Stimulated activated CD4-positive, alpha-beta T cell treated with anti-CD3 and anti-CD28 coated beads, Interleukin-15, amount 100 ng/mL, for 48 hours (primary cell): ENCODE data around the gene SHE.

Experiments
- DNase-seq, 2 donors: peaks; one replicate each; pipeline ENCODE4 v3.0.0-alpha.2; 2020; ENCODE audit warnings: low read depth in 2 of 2

Gene SHE

GRCh38 chr1:154446789-154447188 lies 55.4 kb downstream of the SHE start:
- DNase-seq: no peak

DNA sequence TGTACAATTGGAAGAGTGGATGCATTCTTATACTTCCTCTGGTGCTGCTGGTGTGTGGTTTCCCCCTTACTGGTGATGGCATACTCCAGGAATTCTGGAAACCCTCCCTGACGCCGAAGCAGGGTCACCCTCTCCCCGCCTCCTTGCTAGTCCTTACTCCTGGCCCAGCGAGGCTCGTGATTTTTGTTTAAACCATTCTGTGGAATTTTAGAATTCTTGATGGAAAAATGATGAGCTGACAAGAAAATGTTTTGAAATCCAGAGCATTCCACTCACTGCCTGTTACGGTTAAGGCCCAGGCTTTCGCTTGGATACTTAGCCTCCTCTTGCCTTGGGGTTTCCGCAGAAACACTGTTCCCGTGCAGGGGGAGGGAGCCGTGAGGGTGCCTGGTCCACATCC lies 55.9 kb downstream of the SHE start:
- DNase-seq: no peak

DNA sequence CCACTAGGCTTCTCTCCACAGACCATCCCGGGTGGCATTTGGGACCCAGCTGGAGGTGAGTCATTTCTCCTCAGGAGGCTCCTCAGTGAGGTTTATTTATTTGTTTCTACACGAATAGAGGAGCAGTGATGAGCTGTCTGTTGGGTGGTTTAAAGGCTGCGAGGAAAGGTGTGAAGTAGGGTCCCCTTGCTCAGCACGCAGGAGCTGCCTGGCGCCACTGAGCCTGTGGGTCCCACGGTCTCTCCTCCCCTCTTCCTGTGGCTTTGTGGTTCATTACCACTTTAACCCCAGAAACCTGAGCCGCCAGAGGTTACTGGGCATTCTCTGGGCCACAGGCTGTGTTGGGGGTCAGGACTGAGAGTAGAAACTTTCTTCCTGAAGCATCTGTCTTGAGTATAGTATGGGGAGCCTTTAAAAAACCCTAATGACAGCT lies 57.2 kb downstream of the SHE start:
- no peak for DNase-seq

- DNase-seq: no peak
Measured at GRCh38 chr1:154443274-154444013, 58.8 kb downstream of the SHE start.

DNA sequence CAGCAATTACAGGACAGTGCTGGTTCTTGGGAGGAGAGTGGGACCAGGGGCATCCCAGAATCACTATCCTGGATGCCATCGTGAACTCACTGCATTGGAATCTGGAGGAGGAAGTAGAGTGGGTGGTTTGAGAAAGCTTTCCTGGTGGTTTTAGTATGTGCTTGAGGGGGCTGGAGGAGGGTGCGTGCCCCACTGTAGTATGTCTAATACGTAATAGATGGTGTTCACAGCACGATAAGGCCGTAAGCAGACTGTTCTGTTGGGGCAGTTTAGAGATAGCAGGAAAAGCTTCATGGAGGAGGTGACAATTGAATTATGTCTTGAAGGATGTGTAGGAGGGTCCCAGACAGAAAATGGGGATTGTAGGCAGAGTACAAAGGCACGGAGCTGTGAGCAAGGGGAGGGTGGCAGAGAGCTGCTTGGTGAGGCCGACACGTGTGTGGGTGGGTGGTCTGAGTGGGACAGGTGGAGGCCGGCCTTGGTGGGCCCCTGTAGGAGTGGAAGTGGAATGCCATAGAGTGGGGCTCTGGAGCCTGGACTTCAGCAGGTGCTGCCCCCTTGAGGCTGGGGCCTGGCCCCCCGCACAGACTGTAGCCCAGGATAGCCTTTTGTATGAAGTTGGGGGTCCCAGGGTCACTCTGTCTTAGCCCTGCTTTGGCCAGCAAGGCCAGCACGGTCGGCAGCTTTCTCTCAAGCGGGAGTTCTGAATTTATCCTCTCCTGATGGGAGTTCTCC lies 60.0 kb downstream of the SHE start:
- DNase-seq: no peak

GRCh38 chr1:154441241-154441888 lies 60.8 kb downstream of the SHE start:
- no peak for DNase-seq

DNA sequence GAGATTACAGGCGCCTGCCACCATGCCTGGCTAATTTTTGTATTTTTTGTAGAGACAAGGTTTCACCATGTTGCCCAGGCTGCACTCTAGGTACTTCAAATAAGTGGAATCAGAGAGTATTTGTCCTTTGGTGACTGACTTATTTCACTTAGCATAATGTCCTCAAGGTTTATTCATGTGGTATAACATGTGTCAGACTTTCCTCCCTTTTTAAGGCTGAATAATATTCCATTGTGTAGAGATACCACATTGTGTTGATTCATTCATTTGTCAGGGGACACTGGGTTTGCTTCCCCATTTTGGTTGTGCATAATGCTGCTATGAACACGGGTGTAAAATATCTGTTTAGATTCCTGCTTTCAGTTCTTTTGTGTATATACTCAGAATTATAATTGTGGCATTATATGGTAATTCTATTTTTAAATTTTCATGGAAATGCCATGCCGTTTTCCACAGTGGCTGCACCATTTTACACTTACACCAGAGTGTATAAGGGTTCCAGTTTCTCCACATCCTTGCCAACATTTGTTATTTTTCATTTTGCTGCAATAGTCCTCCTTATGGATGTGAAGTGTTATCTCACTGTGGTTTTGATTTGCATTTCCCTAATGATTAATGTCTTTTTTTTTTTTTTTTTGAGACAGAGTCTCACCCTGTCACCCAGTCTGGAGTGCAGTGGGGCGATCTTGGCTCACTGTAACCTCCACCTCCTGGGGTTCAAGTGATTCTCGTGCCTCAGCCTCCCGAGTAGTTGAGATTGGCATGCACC lies 62.0 kb downstream of the SHE start:
- DNase-seq: no peak

DNA sequence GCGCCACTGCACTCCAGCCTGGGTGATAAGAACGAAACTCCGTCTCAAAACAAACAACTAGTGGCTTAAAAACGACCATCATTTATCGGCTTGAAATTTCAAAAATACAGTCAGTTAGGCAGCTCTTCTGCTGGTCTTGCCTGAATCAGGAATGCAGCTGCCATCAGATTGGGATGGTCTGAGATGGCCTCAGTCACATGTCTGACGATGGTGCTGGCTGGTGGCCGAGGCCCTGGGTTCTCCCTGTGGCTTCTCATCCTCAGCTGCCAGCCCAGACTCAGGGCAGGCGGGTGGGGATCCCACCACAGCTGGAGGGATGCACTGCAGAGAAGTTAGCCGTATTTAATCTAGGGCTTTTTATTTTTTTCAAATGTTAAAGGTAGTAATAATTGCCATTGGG lies 65.8 kb downstream of the SHE start:
- DNase-seq: no peak

GRCh38 chr1:154435599-154436200 lies 66.5 kb downstream of the SHE start:
- DNase-seq: no peak

DNA sequence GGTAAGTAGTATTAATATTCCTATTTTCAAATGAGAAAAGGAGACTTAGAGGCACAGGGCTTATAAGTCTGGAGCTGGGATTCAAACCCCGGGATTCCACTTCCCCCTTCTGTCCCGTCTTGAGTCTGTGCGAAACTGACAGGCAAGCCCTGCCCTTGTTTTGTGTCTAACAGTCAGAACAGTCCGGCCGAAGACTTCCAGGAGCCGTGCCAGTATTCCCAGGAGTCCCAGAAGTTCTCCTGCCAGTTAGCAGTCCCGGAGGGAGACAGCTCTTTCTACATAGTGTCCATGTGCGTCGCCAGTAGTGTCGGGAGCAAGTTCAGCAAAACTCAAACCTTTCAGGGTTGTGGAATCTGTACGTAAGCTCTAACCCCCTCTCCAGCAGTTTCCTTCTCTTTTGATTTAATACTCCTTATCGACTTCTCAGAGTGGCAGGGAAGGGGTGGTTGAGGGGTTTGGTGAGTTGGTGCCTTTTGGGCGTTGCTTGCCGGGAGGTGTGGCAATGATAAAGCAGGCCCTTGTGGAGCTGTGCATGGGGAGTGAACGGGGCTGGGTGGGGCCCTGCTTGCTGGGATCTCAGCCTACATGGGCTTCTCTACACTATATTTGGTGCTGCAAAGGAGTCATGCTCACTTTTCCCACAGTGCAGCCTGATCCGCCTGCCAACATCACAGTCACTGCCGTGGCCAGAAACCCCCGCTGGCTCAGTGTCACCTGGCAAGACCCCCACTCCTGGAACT lies 67.7 kb downstream of the SHE start:
- DNase-seq: no peak

- peak; percentile 46 to 49 for DNase-seq
Measured at GRCh38 chr1:154433161-154433764, 68.9 kb downstream of the SHE start.

DNA sequence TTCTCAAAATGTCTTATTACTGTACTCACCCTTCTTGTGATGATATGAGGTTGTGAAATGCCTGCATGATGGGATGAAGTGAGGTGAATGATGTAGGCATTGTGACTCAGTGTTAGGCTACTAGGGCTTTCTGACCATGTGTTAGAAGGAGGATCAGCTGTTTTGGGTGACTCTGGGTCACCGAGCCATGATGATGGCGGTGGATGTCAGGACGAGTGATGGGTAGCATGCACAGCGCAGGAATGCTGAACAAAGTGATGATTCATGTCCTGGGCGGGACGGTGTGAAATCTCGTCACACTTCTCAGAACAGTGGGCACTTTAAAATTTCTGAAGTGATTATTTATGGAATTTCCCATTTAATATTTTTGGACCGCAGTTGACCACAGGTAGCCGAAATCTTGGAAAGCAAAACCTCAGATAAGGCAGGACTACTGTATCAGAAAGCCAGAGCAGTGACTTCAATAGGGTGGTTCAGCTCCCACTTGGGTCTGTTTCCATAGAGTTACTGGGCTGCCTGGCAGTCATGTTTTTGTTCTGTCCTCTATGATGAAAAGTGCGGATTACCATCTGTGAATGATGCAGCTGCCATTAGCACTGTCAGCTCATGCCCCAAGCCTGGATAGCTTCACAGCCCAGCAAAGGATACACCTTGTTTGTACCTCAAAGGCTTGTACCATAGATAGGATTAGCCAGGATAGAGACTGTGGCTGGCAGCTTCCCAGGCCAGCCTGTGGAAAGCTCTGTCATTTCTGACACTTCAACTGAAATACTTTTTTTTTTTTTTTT lies 70.4 kb downstream of the SHE start:
- DNase-seq: peak; percentile 59 to 60

- DNase-seq: no peak
Measured at GRCh38 chr1:154430903-154431302, 71.3 kb downstream of the SHE start.

- DNase-seq: no peak
Measured at GRCh38 chr1:154429841-154430611, 72.2 kb downstream of the SHE start.
